GM21786 (cell line): ENCODE measurements around the gene NUP153.
A peak's percentile ranks its signal among the peaks of the same experiment; 100 is the strongest.
"Not testable (repeated sequence)": the region's sequence is repeated elsewhere in the genome, so short reads cannot be mapped to it uniquely, and the experiment has no call there.

Experiments used
- ATAC-seq: cut with Tn5 transposase; IDR thresholded peaks from one replicate; pipeline ENCODE4 v1.9.1; 2021; ENCODE audit not compliant: unreplicated experiment

Gene NUP153

GRCh38 chr6:17612048-17612447 is 94.7 kb downstream of the NUP153 start:
- ATAC-seq = no peak

- ATAC-seq = no peak
Measured at GRCh38 chr6:17610835-17611234, 95.9 kb downstream of the NUP153 start.

GRCh38 chr6:17606606-17607005 is 100.1 kb downstream of the NUP153 start:
- ATAC-seq = no peak

GRCh38 chr6:17602888-17603287 is 103.8 kb downstream of the NUP153 start:
- ATAC-seq = no peak

GRCh38 chr6:17601386-17601703 is 105.4 kb downstream of the NUP153 start:
- no peak for ATAC-seq

GRCh38 chr6:17600527-17601385 is 106.0 kb downstream of the NUP153 start:
- peak; percentile 42 for ATAC-seq

GRCh38 chr6:17599877-17600526 is 106.7 kb downstream of the NUP153 start, which contains the start of gene FAM8A1:
TSS of gene FAM8A1 (plus strand) at chr6:17600302. CDS start at chr6:17600410, 108 bp downstream.
- ATAC-seq = peak; percentile 88

- no peak for ATAC-seq
Measured at GRCh38 chr6:17596085-17596484, 110.6 kb downstream of the NUP153 start.

- no peak for ATAC-seq
Measured at GRCh38 chr6:17593246-17593645, 113.5 kb downstream of the NUP153 start.

- ATAC-seq = no peak
Measured at GRCh38 chr6:17591287-17591686, 115.4 kb downstream of the NUP153 start.

GRCh38 chr6:17589406-17590096 is 117.2 kb downstream of the NUP153 start:
- ATAC-seq = peak; percentile 42

GRCh38 chr6:17588011-17588410 is 118.7 kb downstream of the NUP153 start:
- no peak for ATAC-seq

GRCh38 chr6:17586623-17587022 is 120.1 kb downstream of the NUP153 start:
- ATAC-seq = not testable (repeated sequence)

- no peak for ATAC-seq
Measured at GRCh38 chr6:17585766-17586490, 120.8 kb downstream of the NUP153 start.

GRCh38 chr6:17584241-17584803 is 122.4 kb downstream of the NUP153 start:
- peak; percentile 59 for ATAC-seq

GRCh38 chr6:17583811-17584210 is 122.9 kb downstream of the NUP153 start:
- peak; percentile 3 for ATAC-seq

- ATAC-seq = not testable (repeated sequence)
Measured at GRCh38 chr6:17581282-17581681, 125.4 kb downstream of the NUP153 start.

- ATAC-seq = no peak
Measured at GRCh38 chr6:17580518-17581048, 126.1 kb downstream of the NUP153 start.

GRCh38 chr6:17577059-17577458 is 129.7 kb downstream of the NUP153 start:
- ATAC-seq = no peak

GRCh38 chr6:17574866-17575560 is 131.7 kb downstream of the NUP153 start:
- ATAC-seq = no peak
